GM04504 (cell line): ENCODE measurements around the gene NEUROD2.

ENCODE experiments used
- DNase-seq: peaks from one replicate; pipeline ENCODE4 v3.0.0-alpha.2; 2012; ENCODE audit warnings: low read depth

Gene NEUROD2

DNA sequence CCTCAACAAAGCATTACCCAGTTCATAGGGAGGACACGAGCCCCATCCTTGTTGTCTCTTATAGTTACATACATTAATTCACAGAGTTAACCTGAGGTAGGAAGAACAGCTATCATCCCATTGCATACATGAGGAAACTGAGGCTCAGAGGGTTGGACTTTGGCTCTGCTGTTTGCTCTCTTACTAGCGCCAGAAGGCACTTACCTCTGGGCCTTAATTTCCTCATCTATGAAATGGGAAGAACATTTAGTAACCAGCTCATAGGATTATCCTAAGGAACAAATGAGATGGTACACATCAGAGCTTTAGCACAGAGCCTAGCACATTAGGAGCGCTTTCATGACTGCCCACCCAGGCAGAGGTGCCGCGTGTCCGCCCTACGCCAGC, 27.6 kb downstream of the NEUROD2 start:
- DNase-seq = no peak

DNA sequence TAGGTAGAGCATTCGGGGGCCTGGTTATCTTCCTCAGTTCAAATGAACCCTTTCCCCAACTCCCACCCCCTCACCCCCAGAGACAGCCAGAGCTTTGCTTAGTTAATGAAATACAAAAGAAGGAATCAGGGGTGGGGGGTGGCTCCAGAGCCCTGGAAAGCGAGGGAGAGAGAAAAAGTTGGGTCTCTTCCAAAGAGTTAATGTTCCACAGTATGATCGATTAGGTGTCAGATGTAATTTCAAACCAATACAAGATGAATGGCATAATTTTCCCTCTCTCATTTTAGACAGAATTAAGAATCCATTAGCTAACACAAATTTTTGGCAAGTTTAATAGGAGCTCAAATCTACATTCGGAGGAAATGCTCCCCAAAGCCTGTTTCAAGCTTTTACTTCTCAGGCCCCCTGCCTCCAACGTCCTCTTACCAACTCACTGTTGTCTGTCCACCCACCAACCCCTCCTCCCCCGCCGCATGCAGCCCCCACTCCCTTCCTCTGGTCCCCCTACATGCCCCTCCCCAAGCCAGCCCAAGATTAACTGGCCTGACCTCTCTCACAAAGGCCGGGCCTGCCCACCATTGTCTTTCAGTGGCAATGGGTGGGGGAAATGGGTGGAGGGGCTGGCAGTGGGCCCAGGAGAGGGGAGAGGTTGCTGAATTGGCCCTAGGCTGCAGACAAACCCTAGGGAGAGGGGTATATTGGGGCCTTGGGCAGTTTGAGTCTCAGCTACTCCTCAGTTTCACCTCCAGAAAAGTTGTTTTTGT, 28.2 kb downstream of the NEUROD2 start:
- DNase-seq = no peak

- no peak for DNase-seq
Observed at GRCh38 chr17:39578272-39578671, 29.4 kb downstream of the NEUROD2 start.

DNA sequence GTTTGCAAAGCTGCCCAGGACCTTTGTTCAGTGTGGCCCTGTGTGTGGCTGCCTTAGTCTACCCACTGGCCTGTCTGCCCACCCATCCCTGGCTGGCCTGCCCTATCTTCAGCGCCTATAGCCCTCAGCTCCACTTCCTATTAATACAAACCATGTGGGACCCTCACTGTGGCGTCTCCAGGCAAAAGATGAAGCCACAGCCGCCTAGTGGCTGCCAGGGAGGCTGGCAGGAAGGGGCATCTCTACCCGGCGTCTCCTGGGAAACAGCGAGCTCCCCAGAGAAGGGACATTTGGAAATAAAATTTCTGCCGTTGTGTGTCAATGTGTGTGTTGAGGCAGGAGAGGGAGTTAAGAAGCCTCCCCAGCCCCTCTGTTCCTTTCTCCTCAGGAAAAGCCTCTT, 31.5 kb downstream of the NEUROD2 start:
- no peak for DNase-seq

DNA sequence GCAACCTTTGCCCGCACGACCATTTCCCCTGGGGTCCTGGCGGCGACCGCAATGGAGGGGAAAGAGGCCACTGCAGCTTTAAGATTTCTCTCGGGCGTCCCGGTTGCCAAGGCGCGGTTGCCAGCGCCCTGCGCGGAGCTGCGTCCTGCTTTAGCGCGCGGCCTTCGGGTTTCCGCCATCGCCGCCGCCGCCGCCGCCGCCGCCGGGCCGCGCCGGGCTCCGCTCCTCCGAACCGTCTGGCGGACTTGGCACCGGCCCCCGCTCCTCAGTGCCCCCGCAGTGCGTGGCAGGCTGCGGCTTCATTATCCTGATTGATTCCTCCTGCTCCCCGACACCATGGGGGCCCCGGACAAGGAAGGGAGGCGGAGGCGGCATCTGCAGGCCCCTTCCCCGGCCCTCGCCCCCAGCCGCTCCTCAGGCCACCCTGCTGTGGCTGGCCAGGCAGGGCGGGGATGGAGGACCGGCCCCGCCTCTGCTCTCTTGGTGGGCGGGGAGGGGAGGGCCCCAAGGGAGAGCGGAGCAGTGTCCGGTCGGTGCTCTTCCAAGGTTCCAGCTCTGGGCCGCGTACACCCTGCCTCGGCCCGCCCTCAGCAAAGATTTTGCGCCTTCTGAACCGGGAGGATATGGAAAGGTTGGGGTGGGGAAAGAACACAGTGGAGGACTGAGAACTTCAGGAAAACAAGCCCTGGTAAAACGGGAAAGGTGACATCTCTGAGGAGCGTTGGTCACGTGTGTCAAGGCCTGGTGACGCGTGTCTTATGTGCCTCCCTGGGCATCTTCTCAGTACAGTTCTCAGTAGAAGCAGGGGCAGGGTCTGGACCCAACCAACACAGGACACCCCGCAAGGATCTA, 34.0 kb downstream of the NEUROD2 start:
- DNase-seq = peak; percentile 40

DNA sequence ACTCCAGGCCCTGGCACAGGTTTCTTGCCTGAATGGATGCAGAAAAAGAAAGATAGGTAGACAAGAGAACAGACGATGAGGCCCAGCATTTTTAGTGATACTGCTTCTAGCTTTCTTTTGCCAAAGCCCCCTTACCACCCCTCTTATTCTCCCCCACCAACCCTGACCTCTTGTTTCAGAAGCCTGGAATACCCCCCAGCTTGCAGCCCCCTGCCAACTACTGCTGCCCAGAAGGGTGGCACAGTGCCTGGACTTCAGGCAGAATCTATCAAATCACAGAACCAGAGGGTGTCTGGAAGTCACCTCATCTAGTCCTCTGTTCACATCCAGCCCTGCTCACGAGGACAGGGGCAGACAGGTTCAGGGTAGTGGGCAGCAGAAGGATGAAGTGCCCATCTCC, 35.6 kb downstream of the NEUROD2 start:
- no peak for DNase-seq

GRCh38 chr17:39569126-39569525, 38.6 kb downstream of the NEUROD2 start:
- DNase-seq = no peak

DNA sequence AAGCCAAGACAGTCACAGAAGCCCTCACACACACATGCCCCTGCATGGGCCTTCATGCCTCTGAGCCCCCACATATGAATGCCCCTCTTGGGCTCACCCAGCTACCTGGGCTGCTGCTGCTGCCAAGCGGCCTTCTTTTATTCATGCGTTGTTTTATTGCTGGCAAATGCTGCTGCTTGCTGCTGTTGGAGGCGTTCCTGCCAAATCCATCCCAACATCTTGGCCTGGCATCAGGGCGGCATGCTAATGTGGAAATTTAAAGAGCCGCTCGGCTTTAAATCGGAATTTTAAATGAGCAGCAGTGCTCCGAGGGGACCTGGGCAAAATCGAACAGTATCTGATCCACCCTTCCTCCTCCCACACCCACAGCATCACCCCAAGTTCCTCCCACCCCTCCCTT, 39.0 kb downstream of the NEUROD2 start:
- no peak for DNase-seq

DNA sequence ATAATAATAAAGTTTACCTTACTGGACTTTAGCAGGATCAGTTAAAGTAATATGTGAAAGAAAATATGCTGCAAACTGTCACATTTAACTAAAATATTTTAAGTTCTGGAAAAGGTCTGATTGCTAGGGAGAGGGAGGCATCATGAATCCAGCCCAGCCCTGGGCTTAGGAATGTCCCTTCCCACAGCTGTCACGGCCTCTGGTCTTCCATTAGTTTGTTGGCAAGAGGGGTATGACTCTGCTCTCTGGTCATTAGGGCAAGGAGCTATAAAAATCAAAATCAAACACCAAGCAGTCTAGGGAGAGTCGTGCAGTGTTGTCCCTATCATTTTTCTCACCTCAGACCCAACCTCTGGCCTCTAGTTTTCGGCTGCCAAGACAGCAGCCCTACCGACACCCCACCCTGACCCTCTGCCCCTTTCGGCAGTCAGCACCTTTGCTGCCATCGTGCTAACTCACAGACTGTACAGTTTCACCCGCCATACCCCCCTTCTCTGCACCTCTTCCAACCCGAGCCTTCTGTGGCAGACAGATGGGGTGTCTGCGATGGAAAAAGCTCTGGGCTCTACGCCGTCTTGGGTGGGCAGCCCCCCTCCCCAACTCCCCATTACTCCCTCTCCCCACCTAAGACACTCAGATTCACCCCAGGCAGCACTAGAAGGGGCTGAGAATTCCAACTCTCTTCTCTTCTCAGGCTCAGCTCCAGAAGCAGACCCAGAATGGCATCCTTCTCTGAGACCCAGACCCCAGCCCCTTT, 41.4 kb downstream of the NEUROD2 start:
- DNase-seq = no peak

DNA sequence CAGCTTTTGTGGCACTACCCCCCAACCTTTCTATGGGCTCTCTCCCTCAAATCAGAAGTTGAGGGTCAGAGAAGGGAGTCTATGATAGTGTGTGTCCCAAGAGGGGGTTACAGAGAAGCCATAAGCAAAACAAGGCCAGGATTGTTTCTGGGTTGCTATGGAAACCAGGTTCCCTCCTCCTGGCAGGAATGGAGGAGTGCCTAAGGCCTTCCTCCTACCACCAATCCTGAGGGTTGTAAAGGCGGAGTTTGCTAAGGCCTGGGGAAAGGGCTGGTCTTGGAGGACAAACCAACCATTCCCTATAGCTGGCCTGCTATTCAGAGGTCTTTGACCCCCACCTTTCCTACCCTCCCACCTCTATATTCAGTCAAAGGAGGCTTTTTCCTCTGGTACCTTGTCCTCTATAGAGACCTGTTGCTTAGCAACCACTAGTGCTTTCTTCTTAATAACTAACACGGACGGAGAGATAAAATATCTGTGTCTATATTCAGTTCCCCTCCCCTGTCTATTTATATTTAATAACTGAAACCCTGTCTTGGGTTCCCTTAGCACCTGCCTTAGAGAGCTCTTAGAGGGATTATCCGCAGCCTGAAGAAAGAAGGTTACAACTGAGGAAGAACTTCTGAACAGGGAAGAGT, 43.4 kb downstream of the NEUROD2 start:
- DNase-seq = no peak

DNA sequence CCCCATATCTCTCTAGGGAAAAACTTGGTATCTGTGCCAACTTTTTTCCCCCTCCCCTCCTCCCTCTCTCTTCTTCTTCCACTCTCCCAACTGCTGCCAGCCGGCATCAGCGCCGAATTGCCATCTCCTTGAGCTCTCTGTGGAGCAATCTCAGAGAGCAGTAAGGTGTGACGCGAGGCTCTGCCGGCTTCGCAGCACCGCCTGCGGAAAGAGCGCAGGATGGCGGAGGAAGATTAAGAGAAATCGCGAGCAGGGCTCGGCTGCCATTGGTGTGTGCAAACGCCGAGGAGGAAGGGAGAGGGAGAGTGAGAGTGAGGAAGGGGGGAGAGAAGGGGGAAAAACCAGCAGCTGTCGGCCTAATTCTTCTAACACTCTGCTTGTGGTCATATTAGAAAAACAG, 44.2 kb downstream of the NEUROD2 start:
- no peak for DNase-seq

DNA sequence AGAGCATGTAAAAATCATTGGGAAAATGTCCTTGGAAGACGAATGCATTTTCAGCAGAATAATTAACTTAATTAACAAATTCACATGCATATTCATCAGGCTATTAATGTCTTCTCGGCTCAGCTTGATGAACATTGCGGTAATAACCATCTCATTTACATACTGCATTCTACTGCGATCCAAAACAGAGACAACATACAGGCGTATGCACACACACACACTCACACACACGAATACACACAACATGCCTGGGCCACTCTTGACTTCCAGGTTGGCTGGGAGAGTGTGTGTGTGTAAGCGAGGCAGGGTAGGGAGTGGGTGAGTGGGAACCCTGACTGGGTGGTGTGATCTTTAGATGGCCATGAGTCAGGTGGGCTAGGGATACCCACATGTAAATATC, 44.7 kb downstream of the NEUROD2 start:
- DNase-seq = no peak

DNA sequence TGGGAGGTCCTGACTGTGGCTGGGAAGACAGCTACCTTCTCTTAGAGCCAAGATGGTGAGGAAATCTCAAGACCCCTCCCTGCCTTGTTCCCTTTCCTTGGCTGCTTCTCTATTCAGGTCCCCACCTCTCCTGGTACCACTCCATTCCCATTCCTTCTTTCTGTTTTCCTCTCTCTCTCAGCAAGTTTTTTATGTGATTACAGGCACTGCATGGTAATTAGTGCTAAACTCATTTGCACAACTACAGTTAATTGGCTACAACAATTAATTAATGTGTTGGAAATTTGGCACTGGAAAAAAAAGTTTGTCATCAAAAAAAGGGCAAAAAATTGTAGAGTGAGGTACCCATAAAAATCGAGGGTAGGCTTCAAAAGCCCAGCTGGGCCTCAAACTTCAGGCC, 45.3 kb downstream of the NEUROD2 start:
- DNase-seq = no peak

GRCh38 chr17:39556423-39556822, 51.3 kb downstream of the NEUROD2 start:
- DNase-seq = no peak

DNA sequence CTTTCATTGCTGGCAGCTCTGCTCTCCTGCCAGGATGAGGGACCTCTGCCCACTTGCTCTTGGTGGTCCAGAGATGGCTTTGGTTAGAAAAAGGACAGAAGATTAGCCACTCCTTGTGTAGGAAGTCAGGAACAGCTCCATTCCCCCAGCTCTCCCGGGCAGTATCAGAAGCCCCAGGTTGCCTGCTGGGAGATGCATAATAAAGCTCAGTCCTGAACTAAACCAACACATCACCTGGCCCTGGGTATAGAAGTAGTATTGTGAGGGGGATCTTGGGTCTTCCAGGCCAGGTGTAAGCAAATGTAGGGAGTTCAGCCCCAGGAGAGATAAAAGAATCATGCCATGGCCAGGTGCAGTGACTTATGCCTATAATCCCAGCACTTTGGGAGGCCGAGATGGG, 52.4 kb downstream of the NEUROD2 start:
- DNase-seq = no peak
